GM12878 (cell line): Measurements from ENCODE around the gene ZC3H7B.

Experiments
- HDAC2 ChIP-seq: fragments of 200-600 bp; sonication (generic); IDR thresholded peaks from 2 replicates; pipeline ENCODE4 v1.6.1; 2017
- NBN ChIP-seq: fragments of 450-650 bp; IDR thresholded peaks from 2 replicates; pipeline ENCODE4 v1.6.1; 2016
- TF ChIP-seq, protein P1 (sequence below): fragments of 450-650 bp; IDR thresholded peaks from 2 replicates; pipeline ENCODE4 v1.6.1; 2017; ENCODE audit warnings: antibody characterized with exemption, mild to moderate bottlenecking, moderate library complexity

DNA sequence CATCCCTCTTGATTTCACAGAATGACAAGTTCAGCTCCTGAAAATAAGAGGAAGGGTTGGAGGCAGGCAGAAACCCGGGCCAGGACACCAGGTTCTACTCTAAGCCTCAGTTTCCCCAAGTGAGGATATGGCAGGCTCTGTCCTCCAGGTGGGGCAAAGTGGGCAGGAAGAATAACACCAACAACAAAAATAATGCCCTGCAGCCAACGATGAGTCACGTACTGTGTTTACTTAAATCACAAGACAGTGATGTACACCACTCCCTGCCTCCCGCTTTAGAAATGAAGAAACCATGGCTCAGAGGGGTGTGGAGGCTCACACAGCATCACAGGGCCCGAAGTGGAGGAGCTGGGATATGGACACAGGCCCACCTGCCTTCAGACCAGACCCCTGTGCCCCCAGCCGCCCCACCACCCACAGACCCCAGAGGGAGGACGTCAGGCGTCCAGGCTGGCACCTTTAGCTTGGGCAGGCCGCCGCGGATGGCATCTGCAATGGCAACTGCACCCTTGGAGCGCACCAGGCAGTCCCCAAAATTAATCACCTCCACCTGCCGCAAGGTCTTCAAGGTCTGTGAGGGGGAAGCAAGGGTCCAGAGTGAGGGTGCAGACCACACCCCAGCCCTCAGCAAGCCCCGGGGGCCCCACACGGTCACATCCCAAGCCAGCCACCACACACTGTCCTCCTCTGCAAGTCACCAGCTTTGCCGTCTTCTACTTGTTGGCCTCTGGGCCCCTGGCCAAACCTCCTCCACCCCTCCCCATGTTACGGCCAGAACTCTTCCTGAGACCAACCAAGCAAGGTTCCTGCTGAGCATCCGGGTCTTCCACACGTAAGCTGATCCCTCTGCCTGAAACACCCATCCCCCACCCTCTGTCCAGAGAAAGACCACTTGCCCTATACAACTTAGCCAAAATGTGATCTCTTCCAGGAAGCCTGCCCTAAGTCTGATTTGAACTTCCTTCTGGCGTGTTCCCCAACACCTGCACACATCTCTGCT is 44.8 kb upstream of the ZC3H7B start:
- TF ChIP-seq HDAC2 (no peak), NBN (no peak)
- TF ChIP-seq, protein P1, sequence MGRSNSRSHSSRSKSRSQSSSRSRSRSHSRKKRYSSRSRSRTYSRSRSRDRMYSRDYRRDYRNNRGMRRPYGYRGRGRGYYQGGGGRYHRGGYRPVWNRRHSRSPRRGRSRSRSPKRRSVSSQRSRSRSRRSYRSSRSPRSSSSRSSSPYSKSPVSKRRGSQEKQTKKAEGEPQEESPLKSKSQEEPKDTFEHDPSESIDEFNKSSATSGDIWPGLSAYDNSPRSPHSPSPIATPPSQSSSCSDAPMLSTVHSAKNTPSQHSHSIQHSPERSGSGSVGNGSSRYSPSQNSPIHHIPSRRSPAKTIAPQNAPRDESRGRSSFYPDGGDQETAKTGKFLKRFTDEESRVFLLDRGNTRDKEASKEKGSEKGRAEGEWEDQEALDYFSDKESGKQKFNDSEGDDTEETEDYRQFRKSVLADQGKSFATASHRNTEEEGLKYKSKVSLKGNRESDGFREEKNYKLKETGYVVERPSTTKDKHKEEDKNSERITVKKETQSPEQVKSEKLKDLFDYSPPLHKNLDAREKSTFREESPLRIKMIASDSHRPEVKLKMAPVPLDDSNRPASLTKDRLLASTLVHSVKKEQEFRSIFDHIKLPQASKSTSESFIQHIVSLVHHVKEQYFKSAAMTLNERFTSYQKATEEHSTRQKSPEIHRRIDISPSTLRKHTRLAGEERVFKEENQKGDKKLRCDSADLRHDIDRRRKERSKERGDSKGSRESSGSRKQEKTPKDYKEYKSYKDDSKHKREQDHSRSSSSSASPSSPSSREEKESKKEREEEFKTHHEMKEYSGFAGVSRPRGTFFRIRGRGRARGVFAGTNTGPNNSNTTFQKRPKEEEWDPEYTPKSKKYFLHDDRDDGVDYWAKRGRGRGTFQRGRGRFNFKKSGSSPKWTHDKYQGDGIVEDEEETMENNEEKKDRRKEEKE, result no peak
